ENCODE measurements around the gene TRPC5OS. TPM values are rescaled to one million over a fixed set of nuclear protein-coding genes. Genes with fewer than 3 reads are reported as not detected.

Gene TRPC5OS
- total RNA-seq, 2 experiments from 2014 or later = not detected

- ChIA-PET CTCF (no interaction called here), POLR2A (no interaction called here)
- Histone ChIP-seq H3K27ac (ENCODE audit: low read depth in 1 of 2, low read length in 2 of 2) (no peak overlapping the region), H3K4me1 (ENCODE audit: insufficient read depth, low read length) (no peaks in the 10 kb centered on the region), H3K36me3 (ENCODE audit: insufficient read depth, low read length) (no peaks in the 10 kb centered on the region), H3K27me3 (ENCODE audit: control insufficient read depth in 1 of 2, insufficient read depth in 2 of 2, low read length in 2 of 2) (no peaks in the 10 kb centered on the region), H3K4me3 (ENCODE audit: low read length) (no peak overlapping the region), H3K9me3 (ENCODE audit: control insufficient read depth in 1 of 2, insufficient read depth in 1 of 2, low read length in 2 of 2) (no peaks in the 10 kb centered on the region)
- H3K27ac Mint-ChIP-seq = no peak overlapping the region
- H3K27me3 Mint-ChIP-seq = no peaks in the 10 kb centered on the region
- TF ChIP-seq, protein P1, sequence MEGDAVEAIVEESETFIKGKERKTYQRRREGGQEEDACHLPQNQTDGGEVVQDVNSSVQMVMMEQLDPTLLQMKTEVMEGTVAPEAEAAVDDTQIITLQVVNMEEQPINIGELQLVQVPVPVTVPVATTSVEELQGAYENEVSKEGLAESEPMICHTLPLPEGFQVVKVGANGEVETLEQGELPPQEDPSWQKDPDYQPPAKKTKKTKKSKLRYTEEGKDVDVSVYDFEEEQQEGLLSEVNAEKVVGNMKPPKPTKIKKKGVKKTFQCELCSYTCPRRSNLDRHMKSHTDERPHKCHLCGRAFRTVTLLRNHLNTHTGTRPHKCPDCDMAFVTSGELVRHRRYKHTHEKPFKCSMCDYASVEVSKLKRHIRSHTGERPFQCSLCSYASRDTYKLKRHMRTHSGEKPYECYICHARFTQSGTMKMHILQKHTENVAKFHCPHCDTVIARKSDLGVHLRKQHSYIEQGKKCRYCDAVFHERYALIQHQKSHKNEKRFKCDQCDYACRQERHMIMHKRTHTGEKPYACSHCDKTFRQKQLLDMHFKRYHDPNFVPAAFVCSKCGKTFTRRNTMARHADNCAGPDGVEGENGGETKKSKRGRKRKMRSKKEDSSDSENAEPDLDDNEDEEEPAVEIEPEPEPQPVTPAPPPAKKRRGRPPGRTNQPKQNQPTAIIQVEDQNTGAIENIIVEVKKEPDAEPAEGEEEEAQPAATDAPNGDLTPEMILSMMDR (IDR thresholded peaks at IDR 0.05) = no peak
- H3K4me3 Mint-ChIP-seq = no peak overlapping the region
- H3K36me3 Mint-ChIP-seq (ENCODE audit: low read depth) = no peaks in the 10 kb centered on the region
- ATAC-seq (ENCODE audit: poor library complexity) = no peak
- no peak for DNase-seq
- H3K4me1 Mint-ChIP-seq (ENCODE audit: low read depth) = no peaks in the 10 kb centered on the region
- intact Hi-C loops (cut with DNase I, micrococcal nuclease) = no loop called here
- H3K9me3 Mint-ChIP-seq = no peaks in the 10 kb centered on the region
These were observed 41.6 kb downstream of the TRPC5OS start for GRCh38 chrX:111917591-111917990.

DNA sequence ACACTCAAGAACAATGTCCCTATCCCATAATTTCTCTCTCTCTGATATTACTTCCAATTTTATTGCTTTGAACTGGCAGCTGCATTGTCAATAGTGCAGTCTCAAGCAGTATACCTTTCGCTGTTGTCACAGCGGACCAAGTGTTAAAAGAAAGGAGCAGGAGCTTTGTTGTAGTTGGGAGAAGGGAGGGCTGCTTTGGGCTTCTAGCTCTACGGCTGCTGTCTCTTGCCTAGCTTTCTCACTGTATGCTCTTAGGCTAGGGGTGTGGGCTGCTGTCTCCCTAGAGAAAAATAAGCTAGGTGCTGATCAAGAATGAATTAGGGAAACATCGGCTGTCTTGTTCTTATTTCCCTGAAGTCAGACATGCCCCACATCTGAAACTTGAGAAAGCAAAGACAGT is 52.5 kb downstream of the TRPC5OS start:
- Histone ChIP-seq H3K27ac (ENCODE audit: low read depth in 1 of 2, low read length in 2 of 2) (no peak overlapping the region), H3K4me1 (ENCODE audit: insufficient read depth, low read length) (no peaks in the 10 kb centered on the region), H3K27me3 (ENCODE audit: control insufficient read depth in 1 of 2, insufficient read depth in 2 of 2, low read length in 2 of 2) (no peaks in the 10 kb centered on the region), H3K9me3 (ENCODE audit: control insufficient read depth in 1 of 2, insufficient read depth in 1 of 2, low read length in 2 of 2) (no peaks in the 10 kb centered on the region), H3K4me3 (ENCODE audit: low read length) (no peak overlapping the region), H3K36me3 (ENCODE audit: insufficient read depth, low read length) (no peaks in the 10 kb centered on the region)
- ChIA-PET CTCF (no interaction called here), POLR2A (no interaction called here)
- TF ChIP-seq, protein P1 (IDR thresholded peaks at IDR 0.05) = no peak
- no peaks in the 10 kb centered on the region for H3K27me3 Mint-ChIP-seq
- DNase-seq (no peak), ATAC-seq (ENCODE audit: poor library complexity) (no peak)
- H3K4me3 Mint-ChIP-seq = no peak overlapping the region
- no peaks in the 10 kb centered on the region for H3K36me3 Mint-ChIP-seq (ENCODE audit: low read depth)
- no peak overlapping the region for H3K27ac Mint-ChIP-seq
- no peaks in the 10 kb centered on the region for H3K9me3 Mint-ChIP-seq
- intact Hi-C loops (cut with DNase I, micrococcal nuclease) = no loop called here
- H3K4me1 Mint-ChIP-seq (ENCODE audit: low read depth) = no peaks in the 10 kb centered on the region

Other genes starting within 250 kb of the TRPC5OS start
- gene ALG13, start 195.0 kb upstream of the TRPC5OS start, total RNA-seq = 10 to 100 TPM; 82.2 to 86.2 TPM
- gene TRPC5, start 206.6 kb downstream of the TRPC5OS start, total RNA-seq = not detected
- gene RTL4, start 206.8 kb downstream of the TRPC5OS start, total RNA-seq = not detected